HL-60 (cell line): ENCODE measurements around the gene SRRM3.
"Not testable (repeated sequence)": the region's sequence is repeated elsewhere in the genome, so short reads cannot be mapped to it uniquely, and the experiment has no call there.

Experiments used
- DNase-seq, 2 experiments: peaks; one replicate each; pipeline ENCODE4 v3.0.0-alpha.2; 2010 to 2020; ENCODE audit warnings: low read depth in 1 of 2, low spot score in 1 of 2
- H3K27ac ChIP-seq: fragments of 250-450 bp; sonication (Bioruptor Pico); replicated peaks from 2 replicates; pipeline ENCODE4 v1.5.1; 2020; ENCODE audit warnings: mild to moderate bottlenecking, moderate library complexity
- H3K27me3 ChIP-seq: fragments of 250-450 bp; sonication (Bioruptor Pico); 2 replicates; pipeline ENCODE4 v1.5.1; 2021; ENCODE audit warnings: mild to moderate bottlenecking, moderate library complexity; ENCODE audit not compliant: insufficient read depth, poor library complexity, severe bottlenecking
- H3K4me3 ChIP-seq: replicated peaks from 2 replicates; pipeline ENCODE4 v1.5.1; 2011; ENCODE audit warnings: mild to moderate bottlenecking, control low read depth, low read length; ENCODE audit not compliant: insufficient read depth
- CTCF ChIP-seq: IDR thresholded peaks from one replicate; pipeline ENCODE4 v1.5.1; 2011; ENCODE audit warnings: low read length, control low read depth, inconsistent platforms; ENCODE audit not compliant: insufficient read depth
- GABPA ChIP-seq: IDR thresholded peaks from 2 replicates; pipeline ENCODE4 v1.6.1; 2012; ENCODE audit warnings: low read depth
- POLR2AphosphoS5 ChIP-seq: IDR thresholded peaks from 2 replicates; pipeline ENCODE4 v1.6.1; 2012; ENCODE audit warnings: low read depth
- REST ChIP-seq: IDR thresholded peaks from 2 replicates; pipeline ENCODE4 v1.6.1; 2012; ENCODE audit warnings: low read depth; ENCODE audit not compliant: insufficient replicate concordance
- SPI1 ChIP-seq: IDR thresholded peaks from 2 replicates; pipeline ENCODE4 v1.6.1; 2012; ENCODE audit warnings: low read depth, mild to moderate bottlenecking, borderline replicate concordance

Gene SRRM3

GRCh38 chr7:76302347-76303201, 100.9 kb downstream of the SRRM3 start, which contains the start of gene HSPB1:
TSS of gene HSPB1 (plus strand) at chr7:76302673. CDS start at chr7:76302713, 40 bp downstream.
- no peak within 1 kb of the TSS for H3K27ac ChIP-seq
- no peak for TF ChIP-seq POLR2AphosphoS5
- DNase-seq = peak in 1 of 2 experiments; percentile 32

GRCh38 chr7:76303202-76304147, 101.8 kb downstream of the SRRM3 start:
- H3K4me3 ChIP-seq = peak overlapping the region; percentile 62
- H3K27me3 ChIP-seq = peaks cover 14% of the 10 kb centered on the region
- TF ChIP-seq CTCF = no peak
- no peak for TF ChIP-seq REST
- no peak for TF ChIP-seq GABPA
- 0 out of 2 replicates have a peak, but pooled peaks have one; percentile 38 for TF ChIP-seq POLR2AphosphoS5
- peak; percentile 13; the same call in 1 of the 2 replicates for TF ChIP-seq SPI1
- no peak overlapping the region for H3K27ac ChIP-seq
- DNase-seq = peak; percentile 69 to 73

More at GRCh38 chr7:76302347-76303201, 100.9 kb downstream of the SRRM3 start, which contains the start of gene HSPB1:
- peak within 1 kb of the TSS; percentile 62 for H3K4me3 ChIP-seq
- peaks cover 14% of the 10 kb centered on the region for H3K27me3 ChIP-seq

- no peak for TF ChIP-seq CTCF
- no peak for TF ChIP-seq POLR2AphosphoS5
- TF ChIP-seq REST = no peak
- TF ChIP-seq SPI1 = no peak
- no peak for TF ChIP-seq GABPA
Observed at GRCh38 chr7:76304888-76305375, 103.2 kb downstream of the SRRM3 start.

GRCh38 chr7:76308874-76309273, 107.2 kb downstream of the SRRM3 start:
- not testable (repeated sequence) for H3K4me3 ChIP-seq, H3K27ac ChIP-seq, DNase-seq, H3K27me3 ChIP-seq

More at GRCh38 chr7:76304888-76305375, 103.2 kb downstream of the SRRM3 start:
- Histone ChIP-seq H3K27me3 (peaks cover 14% of the 10 kb centered on the region), H3K27ac (no peak overlapping the region), H3K4me3 (no peak overlapping the region)
- no peak for DNase-seq

- not testable (repeated sequence) for H3K27me3 ChIP-seq, DNase-seq, H3K4me3 ChIP-seq, H3K27ac ChIP-seq
Observed at GRCh38 chr7:76309341-76310101, 107.8 kb downstream of the SRRM3 start.
